ENCODE data around the gene RTF1.
A peak's percentile ranks its signal among the peaks of the same experiment; 100 is the strongest.

- TF ChIP-seq, protein P1, sequence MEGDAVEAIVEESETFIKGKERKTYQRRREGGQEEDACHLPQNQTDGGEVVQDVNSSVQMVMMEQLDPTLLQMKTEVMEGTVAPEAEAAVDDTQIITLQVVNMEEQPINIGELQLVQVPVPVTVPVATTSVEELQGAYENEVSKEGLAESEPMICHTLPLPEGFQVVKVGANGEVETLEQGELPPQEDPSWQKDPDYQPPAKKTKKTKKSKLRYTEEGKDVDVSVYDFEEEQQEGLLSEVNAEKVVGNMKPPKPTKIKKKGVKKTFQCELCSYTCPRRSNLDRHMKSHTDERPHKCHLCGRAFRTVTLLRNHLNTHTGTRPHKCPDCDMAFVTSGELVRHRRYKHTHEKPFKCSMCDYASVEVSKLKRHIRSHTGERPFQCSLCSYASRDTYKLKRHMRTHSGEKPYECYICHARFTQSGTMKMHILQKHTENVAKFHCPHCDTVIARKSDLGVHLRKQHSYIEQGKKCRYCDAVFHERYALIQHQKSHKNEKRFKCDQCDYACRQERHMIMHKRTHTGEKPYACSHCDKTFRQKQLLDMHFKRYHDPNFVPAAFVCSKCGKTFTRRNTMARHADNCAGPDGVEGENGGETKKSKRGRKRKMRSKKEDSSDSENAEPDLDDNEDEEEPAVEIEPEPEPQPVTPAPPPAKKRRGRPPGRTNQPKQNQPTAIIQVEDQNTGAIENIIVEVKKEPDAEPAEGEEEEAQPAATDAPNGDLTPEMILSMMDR (IDR thresholded peaks at IDR 0.05) = no peak
- peak in 2 of 3 donors; percentile 66 to 83 for TF ChIP-seq POLR2AphosphoS5 (IDR thresholded peaks at IDR 0.05)
- TF ChIP-seq POLR2A (IDR thresholded peaks at IDR 0.05) = no peak
Observed at GRCh38 chr15:41416742-41417417, at the start of gene RTF1.
